Measurements from ENCODE around the gene KLHL25.

- TF ChIP-seq CTCF (IDR thresholded peaks at IDR 0.05) (no peak), POLR2A (IDR thresholded peaks at IDR 0.05) (no peak)
Measured at GRCh38 chr15:85805420-85805819, 10.7 kb upstream of the KLHL25 start.

All from esophagus squamous epithelium (tissue), 4 donors.